Adipocyte (in vitro differentiated cells): ENCODE results near the gene PIBF1.
"Not testable (repeated sequence)": the region's sequence is repeated elsewhere in the genome, so short reads cannot be mapped to it uniquely, and the experiment has no call there.

Experiments used
- DNase-seq: peaks from one replicate; pipeline ENCODE4 v3.0.0-alpha.2; 2015; ENCODE audit warnings: low read depth
- H3K27me3 ChIP-seq: replicated peaks from 2 replicates; pipeline ENCODE4 v1.7.0; 2013; ENCODE audit warnings: mild to moderate bottlenecking, low read length, moderate library complexity; ENCODE audit not compliant: control insufficient read depth, insufficient read depth
- H3K36me3 ChIP-seq: 2 replicates; pipeline ENCODE4 v1.7.0; 2013; ENCODE audit warnings: low read length, mild to moderate bottlenecking, moderate library complexity; ENCODE audit not compliant: control insufficient read depth, insufficient read depth, severe bottlenecking
- H3K4me1 ChIP-seq: 2 replicates; pipeline ENCODE4 v1.7.0; 2013; ENCODE audit warnings: mild to moderate bottlenecking, low read length, moderate library complexity; ENCODE audit not compliant: control insufficient read depth, insufficient read depth
- H3K4me3 ChIP-seq: 2 replicates; pipeline ENCODE4 v1.7.0; 2013; ENCODE audit warnings: mild to moderate bottlenecking, low read length, moderate library complexity
- H3K9ac ChIP-seq: 2 replicates; pipeline ENCODE4 v1.7.0; 2013; ENCODE audit warnings: mild to moderate bottlenecking, low read length, moderate library complexity
- H3K9me3 ChIP-seq: 2 replicates; pipeline ENCODE4 v1.7.0; 2013; ENCODE audit warnings: mild to moderate bottlenecking, low read length, moderate library complexity; ENCODE audit not compliant: control insufficient read depth

PIBF1 gene

DNA sequence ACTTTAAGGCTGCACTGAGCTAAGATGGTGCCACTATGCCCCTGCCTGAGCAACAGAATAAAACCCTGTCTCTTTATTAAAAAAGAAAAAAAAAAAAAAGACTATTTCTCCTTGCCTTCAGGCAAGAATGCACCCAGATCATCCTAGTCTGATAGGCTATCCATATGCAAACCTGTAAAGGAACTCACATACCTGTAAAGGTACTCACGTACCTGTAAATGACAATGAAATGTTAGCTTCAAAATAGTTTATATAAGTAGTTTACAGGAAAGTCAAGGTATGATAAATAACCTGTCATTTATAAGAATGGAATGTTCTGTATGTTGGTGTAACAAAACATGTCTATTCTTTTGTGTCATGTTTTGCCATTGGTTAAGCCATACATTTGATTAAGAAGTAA lies 86.3 kb downstream of the PIBF1 start:
- H3K36me3 ChIP-seq = no peaks in the 10 kb centered on the region
- no peaks in the 10 kb centered on the region for H3K9me3 ChIP-seq
- H3K27me3 ChIP-seq = no peaks in the 10 kb centered on the region
- DNase-seq = no peak
- H3K9ac ChIP-seq = no peak overlapping the region
- H3K4me1 ChIP-seq = peaks cover 10% of the 10 kb centered on the region
- no peak overlapping the region for H3K4me3 ChIP-seq

DNA sequence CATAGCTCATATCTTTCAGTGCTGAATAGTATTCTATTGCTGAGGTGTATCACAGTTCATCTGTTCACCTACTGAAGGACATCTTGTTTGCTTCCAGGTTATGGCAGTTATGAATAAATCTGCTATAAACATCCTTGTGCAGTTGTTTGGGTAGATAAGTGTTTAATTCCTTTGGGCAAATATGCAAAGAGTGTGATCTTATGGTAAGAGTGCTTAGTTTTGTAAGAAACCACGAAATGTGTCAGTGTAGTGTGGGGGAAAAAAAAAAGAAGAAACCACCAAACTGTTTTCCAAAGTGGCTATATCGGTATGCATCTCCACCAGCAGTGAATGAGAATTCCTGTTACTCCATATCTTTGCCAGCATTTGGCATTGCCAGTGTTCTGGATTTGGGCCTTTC lies 93.3 kb downstream of the PIBF1 start:
- Histone ChIP-seq H3K9me3 (peaks cover 6% of the 10 kb centered on the region), H3K9ac (no peak overlapping the region), H3K4me1 (no peaks in the 10 kb centered on the region), H3K27me3 (no peaks in the 10 kb centered on the region), H3K36me3 (peaks cover 2% of the 10 kb centered on the region), H3K4me3 (no peak overlapping the region)
- DNase-seq = no peak

DNA sequence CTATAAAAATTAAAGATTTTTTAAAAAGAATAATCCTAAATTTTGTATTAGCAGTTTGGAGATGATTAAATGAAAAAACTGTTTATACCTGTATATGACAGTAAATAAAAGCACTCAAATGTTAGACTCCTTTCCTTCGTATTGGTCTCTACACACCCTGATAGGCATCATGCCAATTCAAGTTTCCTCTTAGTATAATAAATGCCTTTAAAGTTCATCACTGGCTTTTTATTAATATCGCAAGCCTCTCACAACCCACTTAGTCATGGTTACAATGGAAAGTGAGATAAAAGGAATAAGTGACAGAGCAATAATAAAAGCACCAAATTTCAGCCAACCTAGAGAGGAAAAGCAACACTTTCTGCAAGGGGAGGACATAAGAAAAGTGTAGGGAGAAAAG lies 102.2 kb downstream of the PIBF1 start:
- H3K36me3 ChIP-seq = peaks cover 3% of the 10 kb centered on the region
- no peak overlapping the region for H3K9ac ChIP-seq
- no peaks in the 10 kb centered on the region for H3K9me3 ChIP-seq
- H3K27me3 ChIP-seq = no peaks in the 10 kb centered on the region
- DNase-seq = no peak
- peaks cover 5% of the 10 kb centered on the region for H3K4me1 ChIP-seq
- H3K4me3 ChIP-seq = no peak overlapping the region

- peaks cover 3% of the 10 kb centered on the region for H3K36me3 ChIP-seq
- no peaks in the 10 kb centered on the region for H3K27me3 ChIP-seq
- no peak overlapping the region for H3K9ac ChIP-seq
- H3K9me3 ChIP-seq = no peaks in the 10 kb centered on the region
- H3K4me3 ChIP-seq = no peak overlapping the region
- peaks cover 10% of the 10 kb centered on the region for H3K4me1 ChIP-seq
- DNase-seq = peak; percentile 47
Observed at GRCh38 chr13:72886272-72887067, 104.5 kb downstream of the PIBF1 start.

- no peak for DNase-seq
- no peak overlapping the region for H3K4me3 ChIP-seq
Observed at GRCh38 chr13:72889495-72889894, 107.6 kb downstream of the PIBF1 start.

DNA sequence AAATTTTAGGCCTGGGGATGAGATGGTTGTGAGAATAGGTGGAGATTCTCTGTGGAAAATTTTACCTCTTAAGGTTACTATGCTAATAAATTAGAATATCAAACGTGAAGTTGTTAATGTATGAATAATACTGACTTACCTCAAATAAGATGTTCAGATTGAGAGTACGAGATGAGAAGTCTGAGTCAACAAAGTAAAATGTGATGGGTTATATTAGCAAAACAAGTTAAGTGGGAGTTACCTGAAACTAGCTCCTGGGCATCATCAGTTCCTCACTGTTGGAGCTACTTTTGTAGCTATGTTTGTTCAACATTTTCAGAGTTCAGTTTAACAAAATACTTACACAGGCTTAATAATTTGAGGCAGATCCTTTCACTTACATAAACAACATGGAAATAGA lies 108.6 kb downstream of the PIBF1 start:
- Histone ChIP-seq H3K9ac (no peak overlapping the region), H3K4me3 (no peak overlapping the region), H3K4me1 (peaks cover 10% of the 10 kb centered on the region), H3K27me3 (no peaks in the 10 kb centered on the region), H3K9me3 (no peaks in the 10 kb centered on the region), H3K36me3 (peaks cover 3% of the 10 kb centered on the region)
- no peak for DNase-seq

More at GRCh38 chr13:72889495-72889894, 107.6 kb downstream of the PIBF1 start:
- Histone ChIP-seq H3K9ac (no peak overlapping the region), H3K9me3 (no peaks in the 10 kb centered on the region), H3K4me1 (peaks cover 10% of the 10 kb centered on the region), H3K27me3 (no peaks in the 10 kb centered on the region), H3K36me3 (no peaks in the 10 kb centered on the region)

DNA sequence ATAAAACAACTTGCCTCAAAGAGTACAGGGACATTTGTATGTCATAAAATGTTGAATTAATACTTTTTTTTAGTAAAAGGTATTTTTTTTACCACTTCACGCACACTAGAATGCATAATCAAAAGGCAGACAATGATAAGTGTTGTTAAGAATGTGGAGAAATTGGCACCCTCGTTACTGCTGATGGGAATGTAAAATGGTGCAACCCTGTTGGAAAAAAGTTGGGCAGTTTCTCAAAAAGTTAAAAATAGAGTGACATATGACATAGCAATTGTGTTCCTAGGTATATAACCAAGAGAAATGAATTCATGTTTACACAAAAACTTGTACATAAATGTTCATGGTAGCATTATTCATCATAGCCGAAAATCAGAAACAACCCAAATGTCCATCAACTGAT lies 109.5 kb downstream of the PIBF1 start:
- Histone ChIP-seq H3K36me3 (peaks cover 10% of the 10 kb centered on the region), H3K9me3 (no peaks in the 10 kb centered on the region), H3K4me3 (no peak overlapping the region), H3K4me1 (peaks cover 7% of the 10 kb centered on the region), H3K9ac (no peak overlapping the region), H3K27me3 (no peaks in the 10 kb centered on the region)
- DNase-seq = no peak

GRCh38 chr13:72896869-72897268 lies 114.9 kb downstream of the PIBF1 start:
- Histone ChIP-seq H3K36me3 (peaks cover 10% of the 10 kb centered on the region), H3K4me1 (peaks cover 5% of the 10 kb centered on the region), H3K9ac (no peak overlapping the region), H3K27me3 (no peaks in the 10 kb centered on the region), H3K4me3 (no peak overlapping the region), H3K9me3 (no peaks in the 10 kb centered on the region)
- DNase-seq = no peak

GRCh38 chr13:72901546-72901945 lies 119.6 kb downstream of the PIBF1 start:
- not testable (repeated sequence) for H3K27me3 ChIP-seq, H3K9ac ChIP-seq, H3K36me3 ChIP-seq, H3K4me1 ChIP-seq, DNase-seq, H3K4me3 ChIP-seq, H3K9me3 ChIP-seq

GRCh38 chr13:72908416-72908815 lies 126.5 kb downstream of the PIBF1 start:
- no peaks in the 10 kb centered on the region for H3K9me3 ChIP-seq
- no peak for DNase-seq
- no peak overlapping the region for H3K9ac ChIP-seq
- no peak overlapping the region for H3K4me3 ChIP-seq
- H3K27me3 ChIP-seq = no peaks in the 10 kb centered on the region
- no peaks in the 10 kb centered on the region for H3K4me1 ChIP-seq
- peaks cover 27% of the 10 kb centered on the region for H3K36me3 ChIP-seq

- Histone ChIP-seq H3K9me3 (no peaks in the 10 kb centered on the region), H3K9ac (no peak overlapping the region), H3K36me3 (peaks cover 24% of the 10 kb centered on the region), H3K4me1 (no peaks in the 10 kb centered on the region), H3K4me3 (no peak overlapping the region), H3K27me3 (no peaks in the 10 kb centered on the region)
- no peak for DNase-seq
Observed at GRCh38 chr13:72911981-72912380, 130.0 kb downstream of the PIBF1 start.

GRCh38 chr13:72920097-72920496 lies 138.2 kb downstream of the PIBF1 start:
- H3K9me3 ChIP-seq = peaks cover 12% of the 10 kb centered on the region
- no peaks in the 10 kb centered on the region for H3K27me3 ChIP-seq
- H3K4me3 ChIP-seq = no peak overlapping the region
- H3K9ac ChIP-seq = no peak overlapping the region
- no peaks in the 10 kb centered on the region for H3K4me1 ChIP-seq
- peaks cover 42% of the 10 kb centered on the region for H3K36me3 ChIP-seq
- no peak for DNase-seq
